GM12878 (cell line): Measurements from ENCODE around the gene KLHL2. TPM values are rescaled to one million over a fixed set of nuclear protein-coding genes. Genes with fewer than 3 reads are reported as not detected.

ENCODE experiments used
- ATAC-seq: fragments of 200-7000 bp; cut with Tn5 transposase; 3 replicates; pipeline ENCODE4 v1.9.1; 2020; ENCODE audit warnings: mild to moderate bottlenecking, moderate library complexity
- BruUV-seq: library from RNA; stranded (reverse); fragments of 400-500 nt; replicated peaks from 2 replicates; lab custom pipeline; 2021; lab: Mats Ljungman, UMichigan
- CTCF ChIA-PET: fragments of 300-600 bp; sonication (Branson Sonifier 250); formaldehyde crosslinking; extraction: SDS; loops from one replicate; lab custom pipeline; 2021; ENCODE audit warnings: inconsistent platforms; lab: Yijun Ruan, JAX
- POLR2A ChIA-PET: fragments of 350-600 bp; formaldehyde crosslinking; extraction: SDS; loops from one replicate; lab custom pipeline; 2021; ENCODE audit warnings: inconsistent platforms; lab: Charles Lee
- RAD21 ChIA-PET: fragments of 300-600 bp; sonication (Branson Sonifier 250); formaldehyde crosslinking; loops from one replicate; lab custom pipeline; 2023; ENCODE audit warnings: antibody characterized with exemption; ENCODE audit not compliant: unreplicated experiment; lab: Charles Lee
- SMC1A ChIA-PET: fragments of 300-600 bp; sonication (Branson Sonifier 250); formaldehyde crosslinking; loops from one replicate; lab custom pipeline; 2023; ENCODE audit not compliant: unreplicated experiment, uncharacterized antibody; lab: Charles Lee
- DNase-seq: peaks from one replicate; pipeline ENCODE4 v3.0.0-alpha.2; 2011; ENCODE audit warnings: low read depth, low spot score
- FAIRE-seq: peaks from 3 replicates; lab custom pipeline; 2011; peaks lifted over from hg19 to GRCh38; lab: Jason Lieb, UNC
- H2AFZ ChIP-seq: 2 replicates; pipeline ENCODE4 v1.6.0; 2011; ENCODE audit warnings: low read depth, low read length, control low read depth; ENCODE audit not compliant: control insufficient read depth
- H3K27ac ChIP-seq: 2 replicates; pipeline ENCODE4 v1.5.1; 2011; ENCODE audit warnings: control low read depth; ENCODE audit not compliant: control insufficient read depth, insufficient read depth
- H3K27me3 ChIP-seq, 2 experiments: replicated peaks in 1 of 2; 2 replicates each; pipeline versions ENCODE4 v1.6.0 to v1.6.1; 2011; ENCODE audit warnings: low read length in 1 of 2; ENCODE audit not compliant: control insufficient read depth in 2 of 2, insufficient read depth in 2 of 2
- H3K36me3 ChIP-seq, 2 experiments: 2 replicates each; pipeline ENCODE4 v1.5.1; 2011; ENCODE audit warnings: low read length in 1 of 2; ENCODE audit not compliant: control insufficient read depth in 2 of 2, insufficient read depth in 2 of 2
- H3K4me1 ChIP-seq: 2 replicates; pipeline ENCODE4 v1.6.1; 2011; ENCODE audit warnings: mild to moderate bottlenecking, low read length, moderate library complexity, mixed read lengths; ENCODE audit not compliant: control insufficient read depth, insufficient read depth
- H3K4me2 ChIP-seq: 2 replicates; pipeline ENCODE4 v1.6.0; 2011; ENCODE audit warnings: control low read depth; ENCODE audit not compliant: control insufficient read depth, insufficient read depth
- H3K4me3 ChIP-seq: fragments of 200-600 bp; sonication (generic); 2 replicates; pipeline ENCODE4 v1.5.1; 2016
- H3K79me2 ChIP-seq: 2 replicates; pipeline ENCODE4 v1.6.0; 2011; ENCODE audit warnings: low read length; ENCODE audit not compliant: control insufficient read depth, insufficient read depth
- H3K9ac ChIP-seq: 2 replicates; pipeline ENCODE4 v1.8.0; 2011; ENCODE audit warnings: low read length, control low read depth, mixed read lengths; ENCODE audit not compliant: control insufficient read depth, insufficient read depth
- H3K9me3 ChIP-seq: replicated peaks from 3 replicates; pipeline ENCODE4 v1.5.1; 2011; ENCODE audit warnings: mild to moderate bottlenecking, low read length; ENCODE audit not compliant: control insufficient read depth, insufficient read depth
- H4K20me1 ChIP-seq: 2 replicates; pipeline ENCODE4 v1.6.0; 2011; ENCODE audit not compliant: control insufficient read depth, insufficient read depth
- E4F1 ChIP-seq: fragments of 450-650 bp; IDR thresholded peaks from 2 replicates; pipeline ENCODE4 v1.6.1; 2018; ENCODE audit warnings: borderline replicate concordance, mild to moderate bottlenecking; ENCODE audit not compliant: partially characterized antibody
- FOXK2 ChIP-seq: fragments of 450-650 bp; IDR thresholded peaks from 2 replicates; pipeline ENCODE4 v1.6.1; 2017; ENCODE audit warnings: mild to moderate bottlenecking, moderate library complexity
- IKZF1 ChIP-seq: fragments of 450-650 bp; conservative IDR thresholded peaks from 2 replicates; pipeline ENCODE4 v1.6.1; 2017; ENCODE audit warnings: antibody characterized with exemption, mild to moderate bottlenecking
- IRF4 ChIP-seq: IDR thresholded peaks from 2 replicates; pipeline ENCODE4 v1.6.1; 2011; ENCODE audit warnings: low read depth, low read length
- MXI1 ChIP-seq: fragments of 150-350 bp; IDR thresholded peaks from 2 replicates; pipeline ENCODE4 v1.6.1; 2011; ENCODE audit warnings: low read depth, mild to moderate bottlenecking, inconsistent platforms, low read length, improper control_type of control experiment
- NRF1 ChIP-seq: conservative IDR thresholded peaks from 2 replicates; pipeline ENCODE4 v1.6.1; 2011; ENCODE audit warnings: mild to moderate bottlenecking, low read depth, low read length, improper control_type of control experiment
- PBX3 ChIP-seq: IDR thresholded peaks from 2 replicates; pipeline ENCODE4 v1.6.1; 2011; ENCODE audit warnings: mild to moderate bottlenecking, low read depth, low read length, moderate library complexity; ENCODE audit not compliant: insufficient replicate concordance
- POU2F2 ChIP-seq: IDR thresholded peaks from 3 replicates; pipeline ENCODE4 v1.6.1; 2011; ENCODE audit warnings: low read depth, mild to moderate bottlenecking, low read length, borderline replicate concordance
- SMAD1 ChIP-seq: fragments of 450-650 bp; IDR thresholded peaks from 2 replicates; pipeline ENCODE4 v1.6.1; 2018; ENCODE audit warnings: mild to moderate bottlenecking, low read depth; ENCODE audit not compliant: partially characterized antibody
- SMARCA5 ChIP-seq: fragments of 450-650 bp; IDR thresholded peaks from 2 replicates; pipeline ENCODE4 v1.6.1; 2017; ENCODE audit warnings: mild to moderate bottlenecking
- WRNIP1 ChIP-seq: IDR thresholded peaks from 2 replicates; pipeline ENCODE4 v1.6.1; 2011; ENCODE audit warnings: low read depth, low read length, improper control_type of control experiment, borderline replicate concordance
- WGBS: methylation state at CpG from one replicate; pipeline ENCODE4 v1.1.6; 2016; ENCODE audit warnings: low lambda C conversion rate; ENCODE audit not compliant: insufficient replicate concordance, insufficient coverage; ENCODE audit errors: missing lambda C conversion rate; 5-methylcytosine and 5-hydroxymethylcytosine counted together
- in situ Hi-C: fragments of 300-500 bp; cut with MboI; formaldehyde crosslinking; loops from 9 replicates; pipeline ENCODE4 v1.14.3; 2018; ENCODE audit warnings: mixed read lengths
- intact Hi-C: fragments of 100-400 bp; cut with micrococcal nuclease; formaldehyde crosslinking; loops from one replicate; pipeline ENCODE4 v1.14.2; 2022; ENCODE audit not compliant: unreplicated experiment
- polyA plus RNA-seq, 11 experiments: library from polyadenylated mRNA; depleted of rRNA in 4 of 11; unstranded in 6 of 11; stranded (reverse) in 5 of 11; fragments of >200 nt; fragmentation: Nextera tagmentation in 4 of 11; fragmentation: Illumina TruSeq in 1 of 11; extraction: Ambion mirVana in 4 of 11; extraction: Trizol in 1 of 11; gene quantifications; 1 replicate in 1 of 11; 2 replicates in 10 of 11; pipeline versions ENCODE4 v1.2.1 to v1.2.3, GENCODE V29; 2011 to 2016; ENCODE audit warnings: inconsistent platforms in 2 of 11, missing spikeins in 2 of 11, low read depth in 1 of 11
- total RNA-seq, 4 experiments: library from RNA; depleted of rRNA in 3 of 4; stranded (reverse); fragments of >200 nt in 3 of 4; fragmentation: Illumina TruSeq in 1 of 4; extraction: Trizol in 1 of 4; gene quantifications; 2 replicates each; pipeline versions ENCODE4 v1.2.1 to v1.2.3, GENCODE V29; 2013 to 2021
- TF ChIP-seq, protein P1 (sequence below): fragments of 450-650 bp; IDR thresholded peaks from 2 replicates; pipeline ENCODE4 v1.6.1; 2017; ENCODE audit warnings: mild to moderate bottlenecking
- TF ChIP-seq, protein P2 (sequence below): IDR thresholded peaks from 2 replicates; pipeline ENCODE4 v1.6.1; 2011; ENCODE audit warnings: low read depth, low read length, improper control_type of control experiment, borderline replicate concordance

The KLHL2 gene
- total and polyA plus RNA-seq, 10 of the 15 experiments (the other 5 are each of a cell fraction or from before 2014, with no cell fraction given), result 4.8 to 22.8 (median 12.9) TPM

DNA sequence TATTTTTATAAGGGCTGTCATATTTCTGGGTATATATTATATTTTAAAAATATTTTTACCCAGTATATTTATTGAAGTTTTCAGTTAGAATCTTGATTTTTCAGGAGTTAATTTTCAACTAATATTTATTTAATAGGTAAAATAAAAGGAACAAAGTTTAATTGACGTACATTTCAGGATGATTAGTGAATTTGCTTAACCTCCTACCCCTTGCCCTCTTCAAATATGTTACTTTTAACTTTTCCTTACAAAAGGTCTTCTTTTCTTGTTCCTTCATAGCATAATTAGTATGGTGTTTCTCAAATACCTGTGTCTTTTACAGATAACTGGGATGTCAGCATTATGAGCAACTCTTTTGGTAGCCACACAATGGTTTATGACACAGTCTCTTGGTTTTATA is 95.3 kb downstream of the KLHL2 start:
- H3K9me3 ChIP-seq, result no peaks in the 10 kb centered on the region
- ATAC-seq (no peak), DNase-seq (no peak), FAIRE-seq (no peak)
- intact Hi-C loops (no loop called here), in situ Hi-C loops (no loop called here)
- H2AFZ ChIP-seq, result no peak overlapping the region
- H3K4me1 ChIP-seq, result 0 out of 2 replicates have a peak, but pooled peaks cover 4% of the 10 kb centered on the region
- BruUV-seq, result no TSS peak
- no peak overlapping the region for H3K4me2 ChIP-seq
- RAD21 ChIA-PET, result interaction anchor here (0.9 kb wide), 1 partner anchor 12 kb away, joined by 5 read pairs; no protein-coding TSS in a partner anchor
- TF ChIP-seq, protein P1, sequence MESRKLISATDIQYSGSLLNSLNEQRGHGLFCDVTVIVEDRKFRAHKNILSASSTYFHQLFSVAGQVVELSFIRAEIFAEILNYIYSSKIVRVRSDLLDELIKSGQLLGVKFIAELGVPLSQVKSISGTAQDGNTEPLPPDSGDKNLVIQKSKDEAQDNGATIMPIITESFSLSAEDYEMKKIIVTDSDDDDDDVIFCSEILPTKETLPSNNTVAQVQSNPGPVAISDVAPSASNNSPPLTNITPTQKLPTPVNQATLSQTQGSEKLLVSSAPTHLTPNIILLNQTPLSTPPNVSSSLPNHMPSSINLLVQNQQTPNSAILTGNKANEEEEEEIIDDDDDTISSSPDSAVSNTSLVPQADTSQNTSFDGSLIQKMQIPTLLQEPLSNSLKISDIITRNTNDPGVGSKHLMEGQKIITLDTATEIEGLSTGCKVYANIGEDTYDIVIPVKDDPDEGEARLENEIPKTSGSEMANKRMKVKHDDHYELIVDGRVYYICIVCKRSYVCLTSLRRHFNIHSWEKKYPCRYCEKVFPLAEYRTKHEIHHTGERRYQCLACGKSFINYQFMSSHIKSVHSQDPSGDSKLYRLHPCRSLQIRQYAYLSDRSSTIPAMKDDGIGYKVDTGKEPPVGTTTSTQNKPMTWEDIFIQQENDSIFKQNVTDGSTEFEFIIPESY, result no peak
- TF ChIP-seq E4F1 (no peak), POU2F2 (no peak), IKZF1 (no peak), SMARCA5 (no peak), NRF1 (no peak), PBX3 (no peak), WRNIP1 (no peak), SMAD1 (no peak), FOXK2 (no peak), IRF4 (no peak), MXI1 (no peak)
- TF ChIP-seq, protein P2, sequence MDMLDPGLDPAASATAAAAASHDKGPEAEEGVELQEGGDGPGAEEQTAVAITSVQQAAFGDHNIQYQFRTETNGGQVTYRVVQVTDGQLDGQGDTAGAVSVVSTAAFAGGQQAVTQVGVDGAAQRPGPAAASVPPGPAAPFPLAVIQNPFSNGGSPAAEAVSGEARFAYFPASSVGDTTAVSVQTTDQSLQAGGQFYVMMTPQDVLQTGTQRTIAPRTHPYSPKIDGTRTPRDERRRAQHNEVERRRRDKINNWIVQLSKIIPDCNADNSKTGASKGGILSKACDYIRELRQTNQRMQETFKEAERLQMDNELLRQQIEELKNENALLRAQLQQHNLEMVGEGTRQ, result no peak
- H3K9ac ChIP-seq, result no peak overlapping the region
- no peak overlapping the region for H3K4me3 ChIP-seq
- H3K27me3 ChIP-seq, result no peaks in the 10 kb centered on the region
- CTCF ChIA-PET, result no interaction called here
- 93% methylated on average over 1 of the region's 1 CpG for WGBS
- no peaks in the 10 kb centered on the region for H4K20me1 ChIP-seq
- SMC1A ChIA-PET, result interaction anchor here (1.1 to 1.7 kb wide), 3 partner anchors 14 to 170 kb away, joined by 3 to 6 read pairs (median 4); partner anchors contain the start of gene MSMO1
- H3K79me2 ChIP-seq, result no peaks in the 10 kb centered on the region
- H3K36me3 ChIP-seq, result peaks cover under 1 to 9% of the 10 kb centered on the region in 2 experiments; a peak in 3 of 4 replicates
- H3K27ac ChIP-seq, result no peak overlapping the region
- POLR2A ChIA-PET, result interaction anchor here (1.1 kb wide), 1 partner anchor 17 kb away, joined by 3 read pairs; no protein-coding TSS in a partner anchor
